ENCODE results near the gene EFEMP1.

EFEMP1 gene

GRCh38 chr2:55918856-55919255 lies 4.7 kb downstream of the EFEMP1 start:
- TF ChIP-seq GATA3 (IDR thresholded peaks at IDR 0.05; ENCODE audit: low read depth, low read length) (no peak), GATA2 (IDR thresholded peaks at IDR 0.05; ENCODE audit: low read depth, low read length) (no peak)

DNA sequence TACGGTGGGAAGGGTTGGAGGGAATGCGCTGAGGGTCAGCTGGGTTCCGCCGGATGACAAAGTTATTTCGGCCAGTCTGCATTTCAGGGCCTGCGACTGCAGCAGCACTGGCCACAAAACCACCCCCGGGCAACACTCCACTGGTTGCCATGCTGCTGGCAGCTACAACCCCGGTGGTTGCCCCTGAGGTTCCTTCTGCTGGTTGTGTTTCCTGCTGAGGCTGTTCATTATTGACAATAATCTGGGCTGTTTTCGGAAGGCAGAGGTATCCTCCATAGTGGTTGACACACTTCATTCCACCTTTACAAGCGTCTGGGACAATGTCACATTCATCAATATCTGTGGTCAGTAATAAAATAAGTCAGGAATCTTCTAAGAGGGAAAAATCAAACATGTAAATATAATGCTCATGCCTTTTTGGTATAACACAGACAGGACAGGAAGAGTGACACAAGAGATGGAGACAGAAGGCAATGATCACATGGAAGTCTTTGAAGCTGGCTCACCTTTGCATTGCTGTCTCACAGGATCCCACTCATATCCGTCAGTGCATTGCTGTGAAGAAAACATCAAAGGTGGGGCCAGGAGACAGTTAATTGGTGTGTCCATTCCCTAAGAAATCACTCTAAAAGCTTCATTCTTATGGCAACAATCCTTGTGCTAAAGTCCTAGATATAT lies 5.7 kb downstream of the EFEMP1 start:
- TF ChIP-seq GATA3 (IDR thresholded peaks at IDR 0.05; ENCODE audit: low read depth, low read length): no peak

DNA sequence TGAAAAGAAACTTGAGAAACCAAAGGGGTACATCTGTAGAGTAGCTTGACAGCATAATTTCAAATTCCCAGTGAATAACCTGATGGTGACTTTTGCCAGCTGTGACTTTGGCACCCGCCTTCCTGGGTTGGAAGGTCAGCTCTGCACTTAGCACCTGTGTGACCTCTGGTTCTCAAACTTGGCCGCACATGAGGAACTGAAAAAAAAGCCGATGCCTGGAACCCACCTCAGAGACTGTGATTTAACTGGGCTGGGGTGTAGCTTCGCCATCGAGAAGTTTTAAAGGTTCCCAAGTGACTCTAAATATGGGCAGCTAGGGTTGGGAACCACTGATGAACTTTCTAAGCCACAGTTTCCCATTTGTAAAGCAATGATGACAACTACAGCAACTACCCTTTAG lies 6.5 kb downstream of the EFEMP1 start:
- TF ChIP-seq GATA3 (IDR thresholded peaks at IDR 0.05; ENCODE audit: low read depth, low read length): no peak
- no peak for TF ChIP-seq GATA2 (IDR thresholded peaks at IDR 0.05; ENCODE audit: low read depth, low read length)

DNA sequence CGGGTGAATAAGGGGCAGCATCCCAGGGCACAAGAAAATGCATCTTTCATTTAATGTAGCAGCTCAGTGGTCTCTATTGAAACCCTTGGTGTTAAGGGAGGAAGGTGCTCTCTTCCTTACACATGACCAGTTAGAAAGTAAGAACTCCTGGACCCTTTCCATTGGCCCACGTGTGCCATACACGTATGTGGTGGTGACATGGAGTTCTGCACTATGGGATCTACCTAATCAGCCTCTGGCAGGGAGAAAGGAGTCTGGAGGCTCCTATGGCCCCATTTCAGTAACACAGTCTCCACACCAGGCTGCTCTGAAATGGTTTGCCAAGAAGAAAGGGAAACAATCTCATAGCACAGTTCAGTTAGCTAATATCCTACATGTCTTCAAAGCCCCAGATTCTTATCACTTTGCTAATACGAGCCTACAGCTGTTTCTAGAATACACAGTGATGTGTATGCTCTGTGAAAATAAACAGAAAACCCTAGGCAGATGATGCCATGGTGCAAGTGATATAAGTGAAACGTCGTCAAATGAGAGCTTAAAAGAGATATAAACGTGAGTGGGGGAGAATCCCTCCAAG lies 7.0 kb downstream of the EFEMP1 start:
- TF ChIP-seq GATA2 (IDR thresholded peaks at IDR 0.05; ENCODE audit: low read depth, low read length) (no peak), GATA3 (IDR thresholded peaks at IDR 0.05; ENCODE audit: low read depth, low read length) (no peak)

- TF ChIP-seq GATA3 (IDR thresholded peaks at IDR 0.05; ENCODE audit: low read depth, low read length) (no peak), GATA2 (IDR thresholded peaks at IDR 0.05; ENCODE audit: low read depth, low read length) (no peak)
These were observed 8.8 kb downstream of the EFEMP1 start for GRCh38 chr2:55914786-55915185.

- no peak for TF ChIP-seq GATA3 (IDR thresholded peaks at IDR 0.05; ENCODE audit: low read depth, low read length)
- no peak for TF ChIP-seq GATA2 (IDR thresholded peaks at IDR 0.05; ENCODE audit: low read depth, low read length)
These were observed 10.7 kb downstream of the EFEMP1 start for GRCh38 chr2:55912926-55913325.

DNA sequence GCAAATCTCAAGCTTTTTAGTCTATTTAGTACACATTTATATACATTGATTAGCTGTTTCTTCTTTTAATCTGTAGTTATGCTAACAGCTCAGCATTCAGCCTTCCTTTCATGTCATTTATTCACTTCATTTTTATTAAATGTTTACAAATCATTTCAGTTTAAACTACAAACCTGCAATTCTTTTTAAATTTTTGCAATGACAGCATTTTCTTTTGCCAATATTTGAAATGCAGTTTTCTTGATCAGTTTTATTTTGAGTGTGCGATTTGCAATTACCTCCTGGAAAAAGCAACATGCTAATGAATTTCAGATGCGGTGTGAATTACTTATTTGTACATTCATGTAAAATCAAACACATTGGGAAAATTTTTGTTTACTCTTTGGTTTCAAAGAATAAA lies 13.5 kb downstream of the EFEMP1 start:
- TF ChIP-seq GATA2 (IDR thresholded peaks at IDR 0.05; ENCODE audit: low read depth, low read length) (no peak), GATA3 (IDR thresholded peaks at IDR 0.05; ENCODE audit: low read depth, low read length) (no peak)

GRCh38 chr2:55907686-55908085 lies 15.9 kb downstream of the EFEMP1 start:
- no peak for TF ChIP-seq GATA3 (IDR thresholded peaks at IDR 0.05; ENCODE audit: low read depth, low read length)
- TF ChIP-seq GATA2 (IDR thresholded peaks at IDR 0.05; ENCODE audit: low read depth, low read length): no peak

- TF ChIP-seq GATA3 (IDR thresholded peaks at IDR 0.05; ENCODE audit: low read depth, low read length): no peak
- no peak for TF ChIP-seq GATA2 (IDR thresholded peaks at IDR 0.05; ENCODE audit: low read depth, low read length)
These were observed 16.6 kb downstream of the EFEMP1 start for GRCh38 chr2:55906993-55907392.

GRCh38 chr2:55903727-55904126 lies 19.9 kb downstream of the EFEMP1 start:
- TF ChIP-seq GATA2 (IDR thresholded peaks at IDR 0.05; ENCODE audit: low read depth, low read length) (no peak), GATA3 (IDR thresholded peaks at IDR 0.05; ENCODE audit: low read depth, low read length) (no peak)

- no peak for TF ChIP-seq GATA2 (IDR thresholded peaks at IDR 0.05; ENCODE audit: low read depth, low read length)
- no peak for TF ChIP-seq GATA3 (IDR thresholded peaks at IDR 0.05; ENCODE audit: low read depth, low read length)
These were observed 20.6 kb downstream of the EFEMP1 start for GRCh38 chr2:55902971-55903370.

DNA sequence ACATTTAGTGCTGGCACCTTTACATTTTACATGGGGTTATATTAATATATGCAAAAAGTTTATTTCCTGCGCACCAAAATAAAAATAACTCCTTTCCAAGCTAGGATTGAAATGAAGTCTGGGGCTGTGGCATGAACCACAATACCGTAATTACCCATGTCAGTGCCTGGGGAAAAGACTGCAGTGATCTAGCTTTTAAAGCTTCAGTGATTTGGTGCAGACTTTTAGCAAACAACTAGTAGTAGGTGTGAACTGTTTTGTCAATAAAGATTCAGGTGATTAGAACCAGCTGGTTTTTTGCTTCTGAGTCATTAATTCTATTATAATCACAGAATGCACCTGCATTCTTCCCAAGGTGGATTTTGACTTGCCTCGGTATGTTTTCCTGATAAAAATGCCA lies 21.2 kb downstream of the EFEMP1 start:
- no peak for TF ChIP-seq GATA3 (IDR thresholded peaks at IDR 0.05; ENCODE audit: low read depth, low read length)
- no peak for TF ChIP-seq GATA2 (IDR thresholded peaks at IDR 0.05; ENCODE audit: low read depth, low read length)

DNA sequence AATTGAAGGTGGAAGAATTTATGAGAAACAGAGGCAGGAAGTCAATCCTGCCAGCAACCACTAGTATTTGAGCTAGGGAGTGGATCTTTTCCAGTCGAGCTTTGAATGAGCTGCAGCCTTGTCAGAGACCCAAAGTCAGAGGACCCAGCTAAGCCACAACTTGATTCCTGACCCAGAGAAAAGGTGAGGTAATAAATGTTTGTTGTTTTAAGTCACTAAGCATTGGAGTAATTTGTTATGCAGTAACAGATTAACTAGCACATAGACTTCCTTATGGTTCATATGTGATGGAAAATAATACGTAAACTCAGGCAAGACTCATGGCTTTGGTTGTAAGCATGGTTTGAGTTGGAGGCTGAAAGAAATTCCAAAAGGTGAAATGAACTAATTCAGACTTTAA lies 21.6 kb downstream of the EFEMP1 start:
- TF ChIP-seq GATA2 (IDR thresholded peaks at IDR 0.05; ENCODE audit: low read depth, low read length) (no peak), GATA3 (IDR thresholded peaks at IDR 0.05; ENCODE audit: low read depth, low read length) (no peak)

DNA sequence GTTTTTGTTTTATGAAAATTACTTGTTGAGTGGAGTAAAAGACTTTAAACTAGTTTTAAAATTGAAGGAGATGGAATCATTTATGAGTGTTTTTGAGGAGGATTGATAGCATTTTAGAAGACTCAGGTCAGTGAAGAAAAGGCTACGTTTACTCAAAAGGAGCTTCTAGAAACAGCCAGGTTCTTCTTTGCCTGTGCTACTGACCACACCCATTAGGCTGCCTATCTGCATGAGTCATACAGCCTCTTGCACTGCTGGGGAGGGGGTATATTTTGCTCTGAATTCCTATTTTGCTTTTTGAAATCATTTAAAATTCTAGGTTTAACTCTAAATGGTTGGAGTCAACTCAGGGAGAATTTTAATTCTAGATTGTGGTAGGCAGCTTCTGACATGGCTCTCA lies 22.3 kb downstream of the EFEMP1 start:
- no peak for TF ChIP-seq GATA2 (IDR thresholded peaks at IDR 0.05; ENCODE audit: low read depth, low read length)
- no peak for TF ChIP-seq GATA3 (IDR thresholded peaks at IDR 0.05; ENCODE audit: low read depth, low read length)

DNA sequence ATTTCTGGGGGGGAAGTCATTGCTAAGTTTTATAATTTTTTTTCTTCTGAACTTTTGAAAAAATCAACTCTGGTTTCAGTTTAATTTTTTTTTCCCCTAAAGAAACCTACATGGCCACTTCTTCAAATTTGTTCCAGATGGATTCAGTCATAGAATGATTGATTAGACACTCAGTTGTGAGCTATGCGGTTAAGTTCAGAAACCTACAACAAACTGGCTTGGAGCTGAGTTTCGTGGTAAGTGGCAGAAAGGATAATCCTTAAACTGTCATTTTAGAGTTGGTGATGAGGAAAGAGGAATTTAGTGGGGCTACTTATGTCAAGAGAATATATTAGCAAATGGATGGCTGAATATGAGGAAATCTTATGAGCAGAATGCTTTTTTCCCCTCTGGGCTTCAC lies 23.7 kb downstream of the EFEMP1 start:
- TF ChIP-seq GATA3 (IDR thresholded peaks at IDR 0.05; ENCODE audit: low read depth, low read length): no peak
- no peak for TF ChIP-seq GATA2 (IDR thresholded peaks at IDR 0.05; ENCODE audit: low read depth, low read length)
